OCI-LY3 (cell line): ENCODE data around the gene SLC7A1.

ENCODE experiments used
- H2AFZ ChIP-seq: fragments of 200-600, 300-600 bp; shearing (Covaris generic); 2 replicates; pipeline ENCODE4 v1.6.0; 2014; ENCODE audit warnings: antibody characterized with exemption, low read depth, low read length
- H3K27ac ChIP-seq: fragments of 200-600, 300-600 bp; sonication (generic); 2 replicates; pipeline ENCODE4 v1.5.1; 2014; ENCODE audit warnings: mild to moderate bottlenecking, low read length, moderate library complexity, mixed read lengths
- H3K27me3 ChIP-seq: fragments of 200-600, 300-600 bp; sonication (generic); 2 replicates; pipeline ENCODE4 v1.6.1; 2014; ENCODE audit warnings: low read depth, low read length, mixed read lengths
- H3K36me3 ChIP-seq: fragments of 200-600, 300-600 bp; sonication (generic); replicated peaks from 2 replicates; pipeline ENCODE3; 2014; ENCODE audit warnings: low read depth, low read length, mixed read lengths
- H3K4me1 ChIP-seq: fragments of 300-600, 200-600 bp; sonication (generic); 2 replicates; pipeline ENCODE4 v1.6.1; 2014; ENCODE audit warnings: low read length, mixed read lengths
- H3K4me2 ChIP-seq: fragments of 200-600, 300-600 bp; sonication (generic); 2 replicates; pipeline ENCODE4 v1.6.1; 2014; ENCODE audit warnings: low read length, mixed read lengths
- H3K4me3 ChIP-seq: fragments of 300-600, 200-600 bp; sonication (generic); 2 replicates; pipeline ENCODE4 v1.5.1; 2014; ENCODE audit warnings: antibody characterized with exemption, mild to moderate bottlenecking, low read length, moderate library complexity
- H3K79me2 ChIP-seq: fragments of 300-600, 200-600 bp; shearing (Covaris generic); 2 replicates; pipeline ENCODE4 v1.6.1; 2014; ENCODE audit warnings: mild to moderate bottlenecking, low read length, mixed read lengths
- H3K9ac ChIP-seq: fragments of 300-600, 200-600 bp; shearing (Covaris generic); 2 replicates; pipeline ENCODE4 v1.6.0; 2014; ENCODE audit warnings: mild to moderate bottlenecking, low read length, moderate library complexity
- H3K9me3 ChIP-seq: fragments of 200-600, 300-600 bp; shearing (Covaris generic); 2 replicates; pipeline ENCODE4 v1.6.1; 2014; ENCODE audit warnings: low read length, mixed read lengths; ENCODE audit not compliant: insufficient read depth
- H4K20me1 ChIP-seq: fragments of 200-600, 300-600 bp; sonication (generic); 2 replicates; pipeline ENCODE4 v1.6.1; 2016; ENCODE audit warnings: low read length, mixed read lengths; ENCODE audit not compliant: insufficient read depth
- EZH2phosphoT487 ChIP-seq: fragments of 200-600 bp; shearing (Covaris generic); IDR thresholded peaks from 2 replicates; pipeline ENCODE4 v1.6.1; 2018; ENCODE audit warnings: antibody characterized with exemption, mixed run types, low read depth
- TF ChIP-seq, protein P1 (sequence below): fragments of 200-600, 300-600 bp; sonication (generic); IDR thresholded peaks from 2 replicates; pipeline ENCODE4 v1.5.1; 2014; ENCODE audit warnings: antibody characterized with exemption, low read length, low read depth

Gene SLC7A1

DNA sequence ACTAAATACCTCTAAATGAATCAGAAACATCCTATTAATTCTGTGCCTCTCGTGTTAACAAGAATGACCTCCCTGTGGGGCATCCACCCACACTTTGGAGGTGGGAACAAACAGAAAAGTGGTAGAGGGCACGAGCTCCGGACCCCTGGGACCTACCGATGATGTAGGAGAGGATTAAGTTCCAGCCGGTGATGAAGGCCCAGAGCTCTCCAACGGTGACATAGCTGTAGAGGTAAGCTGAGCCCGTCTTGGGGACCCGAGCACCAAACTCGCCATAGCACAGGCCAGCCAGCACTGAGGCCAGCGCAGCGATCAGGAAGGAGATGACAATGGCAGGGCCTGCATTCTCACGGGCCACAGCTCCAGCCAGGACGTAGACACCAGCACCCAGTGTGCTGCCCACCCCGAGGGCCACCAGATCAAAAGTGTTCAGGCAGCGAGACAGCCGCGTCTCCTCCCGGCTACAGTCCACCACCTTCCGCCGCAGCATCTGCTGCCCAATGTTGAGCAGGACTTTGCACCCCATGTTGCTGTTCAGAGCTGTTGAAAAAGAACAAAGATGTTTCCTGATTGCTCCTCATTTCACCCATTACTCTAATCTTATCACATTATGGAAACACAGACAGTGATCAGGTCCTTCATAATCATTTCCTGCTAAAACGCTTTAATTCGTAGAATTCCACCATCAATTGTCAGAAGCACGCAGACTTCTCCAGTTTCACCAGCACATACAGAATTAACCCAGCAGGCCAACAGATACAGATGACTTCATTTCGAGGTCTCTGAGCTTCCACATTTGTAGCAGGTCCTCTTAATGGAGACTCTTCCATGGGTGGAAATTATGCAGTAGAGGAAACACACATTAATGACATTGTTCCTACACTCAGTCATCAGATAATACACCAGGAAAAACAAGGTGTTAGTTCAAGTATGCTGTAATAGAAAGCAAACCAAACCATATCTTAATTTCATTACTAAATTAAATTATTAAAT is 59.5 kb downstream of the SLC7A1 start:
- Histone ChIP-seq H3K4me1 (peaks cover 2% of the 10 kb centered on the region), H3K4me2 (no peak overlapping the region), H3K27me3 (no peaks in the 10 kb centered on the region), H3K9me3 (no peaks in the 10 kb centered on the region), H3K79me2 (peaks cover 52% of the 10 kb centered on the region), H3K4me3 (no peak overlapping the region), H3K27ac (no peak overlapping the region), H3K9ac (no peak overlapping the region), H2AFZ (no peak overlapping the region), H4K20me1 (peaks cover 46% of the 10 kb centered on the region), H3K36me3 (peaks cover 75% of the 10 kb centered on the region)
- TF ChIP-seq EZH2phosphoT487 = no peak
- TF ChIP-seq, protein P1, sequence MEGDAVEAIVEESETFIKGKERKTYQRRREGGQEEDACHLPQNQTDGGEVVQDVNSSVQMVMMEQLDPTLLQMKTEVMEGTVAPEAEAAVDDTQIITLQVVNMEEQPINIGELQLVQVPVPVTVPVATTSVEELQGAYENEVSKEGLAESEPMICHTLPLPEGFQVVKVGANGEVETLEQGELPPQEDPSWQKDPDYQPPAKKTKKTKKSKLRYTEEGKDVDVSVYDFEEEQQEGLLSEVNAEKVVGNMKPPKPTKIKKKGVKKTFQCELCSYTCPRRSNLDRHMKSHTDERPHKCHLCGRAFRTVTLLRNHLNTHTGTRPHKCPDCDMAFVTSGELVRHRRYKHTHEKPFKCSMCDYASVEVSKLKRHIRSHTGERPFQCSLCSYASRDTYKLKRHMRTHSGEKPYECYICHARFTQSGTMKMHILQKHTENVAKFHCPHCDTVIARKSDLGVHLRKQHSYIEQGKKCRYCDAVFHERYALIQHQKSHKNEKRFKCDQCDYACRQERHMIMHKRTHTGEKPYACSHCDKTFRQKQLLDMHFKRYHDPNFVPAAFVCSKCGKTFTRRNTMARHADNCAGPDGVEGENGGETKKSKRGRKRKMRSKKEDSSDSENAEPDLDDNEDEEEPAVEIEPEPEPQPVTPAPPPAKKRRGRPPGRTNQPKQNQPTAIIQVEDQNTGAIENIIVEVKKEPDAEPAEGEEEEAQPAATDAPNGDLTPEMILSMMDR = no peak

DNA sequence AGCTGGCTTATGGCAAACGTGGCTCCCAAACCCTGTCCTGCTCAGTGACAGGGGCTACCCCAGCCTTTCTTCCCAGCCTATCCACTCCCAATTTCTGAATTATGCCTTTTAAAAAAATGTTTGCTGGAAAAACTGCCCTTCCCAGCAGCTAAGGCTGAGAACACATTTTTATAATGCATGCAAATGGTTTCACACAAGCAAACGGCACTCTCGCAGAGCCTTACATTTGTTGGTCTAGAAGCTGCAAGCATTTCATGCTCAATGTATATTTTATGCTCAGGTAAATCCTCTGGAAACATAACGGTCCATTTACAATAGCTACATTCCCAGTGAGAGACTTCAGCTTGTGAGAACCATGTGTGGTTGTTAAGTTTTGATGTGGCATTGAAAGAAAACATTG is 61.4 kb downstream of the SLC7A1 start:
- Histone ChIP-seq H3K36me3 (peaks cover 76% of the 10 kb centered on the region), H3K4me2 (no peak overlapping the region), H3K4me3 (no peak overlapping the region), H3K27me3 (no peaks in the 10 kb centered on the region), H3K9me3 (no peaks in the 10 kb centered on the region), H3K9ac (no peak overlapping the region), H3K4me1 (no peaks in the 10 kb centered on the region), H3K27ac (no peak overlapping the region), H4K20me1 (peaks cover 31% of the 10 kb centered on the region), H2AFZ (no peak overlapping the region), H3K79me2 (peaks cover 34% of the 10 kb centered on the region)
- TF ChIP-seq, protein P1 = no peak
- no peak for TF ChIP-seq EZH2phosphoT487

DNA sequence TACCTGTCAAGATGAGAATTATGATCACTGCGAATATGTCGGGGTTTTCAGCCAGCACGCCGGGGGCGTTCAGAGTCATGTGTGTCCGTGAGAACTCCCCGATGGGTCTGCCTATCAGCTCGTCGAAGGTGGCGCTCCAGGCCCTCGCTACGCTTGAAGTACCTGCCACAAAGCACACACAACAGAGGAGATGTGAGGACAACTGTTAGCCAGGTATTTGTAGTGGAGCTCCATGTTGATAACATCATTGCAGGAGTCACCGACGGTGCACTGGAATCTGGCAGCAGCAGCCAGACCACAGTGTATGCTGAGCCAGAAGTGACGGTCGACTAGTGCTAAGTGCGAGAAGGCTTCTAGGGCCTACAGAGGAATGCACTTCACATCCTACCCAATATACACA is 62.7 kb downstream of the SLC7A1 start:
- Histone ChIP-seq H3K36me3 (peaks cover 86% of the 10 kb centered on the region), H2AFZ (no peak overlapping the region), H3K4me1 (no peaks in the 10 kb centered on the region), H3K9me3 (no peaks in the 10 kb centered on the region), H3K4me2 (no peak overlapping the region), H4K20me1 (peaks cover 19% of the 10 kb centered on the region), H3K27me3 (no peaks in the 10 kb centered on the region), H3K4me3 (no peak overlapping the region), H3K9ac (no peak overlapping the region), H3K27ac (no peak overlapping the region), H3K79me2 (peaks cover 21% of the 10 kb centered on the region)
- TF ChIP-seq, protein P1 = no peak
- TF ChIP-seq EZH2phosphoT487 = no peak

DNA sequence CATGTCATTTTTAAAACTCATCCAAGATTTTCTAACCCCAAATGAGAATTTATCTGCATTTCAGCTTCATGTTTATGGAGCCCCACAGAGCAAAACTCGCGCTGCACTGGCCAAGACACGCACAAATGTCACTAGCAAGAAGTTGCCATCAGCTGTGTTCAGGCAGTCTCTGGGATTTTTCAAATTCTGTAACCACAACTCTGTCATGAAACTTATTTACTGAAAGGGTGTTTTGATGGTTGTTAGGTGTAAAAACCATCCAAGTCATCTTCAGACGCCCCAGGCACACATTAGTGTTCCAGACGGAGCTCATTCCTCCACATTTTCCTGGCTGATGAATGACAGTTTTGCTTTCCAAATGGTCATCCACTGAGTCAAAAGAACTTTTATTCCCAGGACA is 63.4 kb downstream of the SLC7A1 start:
- Histone ChIP-seq H4K20me1 (peaks cover 13% of the 10 kb centered on the region), H3K4me2 (no peak overlapping the region), H3K79me2 (peaks cover 14% of the 10 kb centered on the region)

More for the DNA sequence above, 63.4 kb downstream of the SLC7A1 start:
- Histone ChIP-seq H3K4me3 (no peak overlapping the region), H2AFZ (no peak overlapping the region), H3K36me3 (peaks cover 89% of the 10 kb centered on the region), H3K9ac (no peak overlapping the region), H3K9me3 (no peaks in the 10 kb centered on the region), H3K27ac (no peak overlapping the region), H3K4me1 (no peaks in the 10 kb centered on the region), H3K27me3 (no peaks in the 10 kb centered on the region)
- TF ChIP-seq, protein P1 = no peak
- no peak for TF ChIP-seq EZH2phosphoT487
